ENCODE measurements around the gene PRAF2. TPM values are rescaled to one million over a fixed set of nuclear protein-coding genes. Genes with fewer than 3 reads are reported as not detected.
A peak's percentile ranks its signal among the peaks of the same experiment; 100 is the strongest.

PRAF2 gene
- total RNA-seq, 1 experiment from 2014 or later = 0.07 TPM

- ATAC-seq = no peak
- 0 out of 2 replicates have a peak, but pooled peaks cover under 1% of the 10 kb centered on the region for H3K79me2 ChIP-seq (ENCODE audit: low read length)
- intact Hi-C loops (cut with micrococcal nuclease) = no loop called here
- H3K9me3 ChIP-seq (ENCODE audit: low read length) = no peaks in the 10 kb centered on the region
- H3K36me3 ChIP-seq (ENCODE audit: low read depth, low read length) = no peaks in the 10 kb centered on the region
- peak overlapping the region; percentile 70 for H3K4me3 ChIP-seq (ENCODE audit: low read length)
- no peaks in the 10 kb centered on the region for H4K20me1 ChIP-seq (ENCODE audit: low read length)
- no TSS peak for BruUV-seq (replicated peaks)
- H3K4me1 ChIP-seq (ENCODE audit: insufficient read depth, low read length) = no peaks in the 10 kb centered on the region
- POLR2A ChIA-PET (ENCODE audit: unreplicated experiment) = no interaction called here
- H2AFZ ChIP-seq (ENCODE audit: low read length) = peak overlapping the region; percentile 78; the same call in 1 of the 2 replicates
- no peak overlapping the region for H3K27ac ChIP-seq (ENCODE audit: low read length)
- CTCF ChIA-PET = no interaction called here
- DNase-seq = no peak
- H3F3A ChIP-seq (ENCODE audit: low read length, unreplicated experiment) = no peaks in the 10 kb centered on the region
- no peaks in the 10 kb centered on the region; the same call in 1 of the 2 replicates for H3K9me2 ChIP-seq (replicated peaks; ENCODE audit: low read length)
- no peaks in the 10 kb centered on the region for H3K27me3 ChIP-seq (ENCODE audit: low read length)
- peak overlapping the region; percentile 70 for H3K9ac ChIP-seq (ENCODE audit: low read length)
- TF ChIP-seq EZH2 (IDR thresholded peaks at IDR 0.05; ENCODE audit: low read length, unreplicated experiment) (no peak), EZH2phosphoT487 (IDR thresholded peaks at IDR 0.05; ENCODE audit: borderline replicate concordance, low read length) (no peak), CTCF (conservative IDR thresholded peaks at IDR 0.05; ENCODE audit: low read depth, low read length) (no peak)
- peak overlapping the region; percentile 81 for H3K4me2 ChIP-seq (ENCODE audit: low read length)
Observed at GRCh38 chrX:49054073-49054762, 19.6 kb downstream of the PRAF2 start.

DNA sequence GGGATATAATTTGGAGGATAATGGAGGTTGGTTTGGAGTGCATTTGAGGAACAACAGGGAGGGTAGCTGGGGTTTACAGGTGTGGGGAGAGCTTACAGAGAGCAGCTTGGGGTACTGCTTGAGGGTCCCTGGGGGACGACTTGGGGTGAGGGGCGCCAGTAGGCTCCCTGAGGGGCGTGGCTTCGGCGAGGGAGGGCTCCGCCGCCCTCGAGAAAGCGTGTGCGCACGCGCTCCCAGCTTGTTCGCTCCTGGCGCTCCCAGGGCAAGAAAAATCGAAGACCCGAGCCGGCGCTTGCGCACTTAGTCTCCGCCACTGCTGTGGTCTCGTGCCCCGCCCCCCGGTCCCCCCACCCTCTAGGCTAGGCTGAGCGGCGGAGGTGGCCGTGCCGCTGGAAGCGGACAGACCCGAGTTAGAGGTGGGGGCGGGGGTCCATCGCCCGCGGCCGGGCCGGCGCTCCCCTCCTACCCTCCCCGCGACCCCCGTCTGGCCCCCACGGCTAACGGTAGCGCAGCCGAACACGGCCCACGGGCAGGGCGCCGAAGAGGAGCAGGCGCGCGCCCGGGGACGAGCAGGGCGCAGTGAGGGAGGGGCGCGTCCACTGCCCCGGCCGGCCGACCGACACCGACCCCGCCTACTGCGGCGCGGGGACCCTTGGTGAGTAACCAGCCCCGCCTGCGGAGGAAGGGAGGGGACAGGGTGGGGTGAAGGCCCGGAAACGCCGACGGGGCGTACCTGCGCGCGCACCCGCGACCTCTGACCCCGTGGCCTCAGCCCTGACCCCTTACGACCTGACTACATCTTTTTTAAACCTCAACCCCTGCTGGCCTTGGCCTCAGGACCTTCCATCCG is 20.4 kb downstream of the PRAF2 start:
- peak overlapping the region; percentile 70 for H3K4me3 ChIP-seq (ENCODE audit: low read length)
- H2AFZ ChIP-seq (ENCODE audit: low read length) = peak overlapping the region; percentile 78
- no TSS peak for BruUV-seq (replicated peaks)
- peak; percentile 58 for DNase-seq
- H3K27ac ChIP-seq (ENCODE audit: low read length) = no peak overlapping the region
- H3K9me2 ChIP-seq (replicated peaks; ENCODE audit: low read length) = no peaks in the 10 kb centered on the region; the same call in 1 of the 2 replicates
- H3K4me1 ChIP-seq (ENCODE audit: insufficient read depth, low read length) = no peaks in the 10 kb centered on the region
- H4K20me1 ChIP-seq (ENCODE audit: low read length) = no peaks in the 10 kb centered on the region
- no peaks in the 10 kb centered on the region for H3K27me3 ChIP-seq (ENCODE audit: low read length)
- TF ChIP-seq EZH2 (IDR thresholded peaks at IDR 0.05; ENCODE audit: low read length, unreplicated experiment) (no peak), CTCF (conservative IDR thresholded peaks at IDR 0.05; ENCODE audit: low read depth, low read length) (no peak), EZH2phosphoT487 (IDR thresholded peaks at IDR 0.05; ENCODE audit: borderline replicate concordance, low read length) (no peak)
- intact Hi-C loops (cut with micrococcal nuclease) = no loop called here
- CTCF ChIA-PET = no interaction called here
- POLR2A ChIA-PET (ENCODE audit: unreplicated experiment) = no interaction called here
- H3K4me2 ChIP-seq (ENCODE audit: low read length) = peak overlapping the region; percentile 81
- H3F3A ChIP-seq (ENCODE audit: low read length, unreplicated experiment) = no peaks in the 10 kb centered on the region
- no peaks in the 10 kb centered on the region for H3K9me3 ChIP-seq (ENCODE audit: low read length)
- no peaks in the 10 kb centered on the region for H3K79me2 ChIP-seq (ENCODE audit: low read length)
- no peaks in the 10 kb centered on the region for H3K36me3 ChIP-seq (ENCODE audit: low read depth, low read length)
- ATAC-seq = peak; percentile 72
- H3K9ac ChIP-seq (ENCODE audit: low read length) = peak overlapping the region; percentile 70

Measured in PC-3 (cell line).